Fibroblast of lung (primary cell): ENCODE measurements around the gene GUCA1C.

ENCODE experiments used
- EZH2 ChIP-seq: IDR thresholded peaks from 2 replicates; pipeline ENCODE4 v1.5.1; 2012; ENCODE audit warnings: low read length, control low read depth, mild to moderate bottlenecking; ENCODE audit errors: missing control alignments
- TF ChIP-seq, protein P1 (sequence below), 2 donors: IDR thresholded peaks in 1 of 2; conservative IDR thresholded peaks in 1 of 2; 1 replicate in 1 of 2; 2 replicates in 1 of 2; pipeline ENCODE4 v1.5.1; 2011 to 2012; ENCODE audit warnings: low read length in 2 of 2, control low read depth in 1 of 2, inconsistent platforms in 1 of 2, low read depth in 1 of 2, mild to moderate bottlenecking in 1 of 2

DNA sequence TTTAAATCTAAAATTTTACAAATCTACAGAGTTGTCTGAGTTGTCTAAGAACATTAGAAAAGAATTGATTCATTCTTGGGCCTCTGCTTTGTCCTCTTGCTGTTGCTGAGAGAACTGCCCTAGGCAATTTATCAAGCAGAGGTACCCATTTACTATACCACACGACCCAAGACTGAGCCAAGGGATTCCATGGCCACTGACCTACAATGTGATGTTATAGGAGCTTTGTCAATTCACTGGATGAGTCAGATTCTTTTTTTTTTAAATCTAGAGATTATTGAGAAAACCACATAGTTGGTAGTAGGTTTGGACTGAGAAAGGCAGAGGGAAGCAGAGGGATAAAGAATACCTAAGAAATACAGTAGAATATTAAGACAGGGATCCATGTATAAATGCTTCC, 75.8 kb downstream of the GUCA1C start:
- TF ChIP-seq, protein P1, sequence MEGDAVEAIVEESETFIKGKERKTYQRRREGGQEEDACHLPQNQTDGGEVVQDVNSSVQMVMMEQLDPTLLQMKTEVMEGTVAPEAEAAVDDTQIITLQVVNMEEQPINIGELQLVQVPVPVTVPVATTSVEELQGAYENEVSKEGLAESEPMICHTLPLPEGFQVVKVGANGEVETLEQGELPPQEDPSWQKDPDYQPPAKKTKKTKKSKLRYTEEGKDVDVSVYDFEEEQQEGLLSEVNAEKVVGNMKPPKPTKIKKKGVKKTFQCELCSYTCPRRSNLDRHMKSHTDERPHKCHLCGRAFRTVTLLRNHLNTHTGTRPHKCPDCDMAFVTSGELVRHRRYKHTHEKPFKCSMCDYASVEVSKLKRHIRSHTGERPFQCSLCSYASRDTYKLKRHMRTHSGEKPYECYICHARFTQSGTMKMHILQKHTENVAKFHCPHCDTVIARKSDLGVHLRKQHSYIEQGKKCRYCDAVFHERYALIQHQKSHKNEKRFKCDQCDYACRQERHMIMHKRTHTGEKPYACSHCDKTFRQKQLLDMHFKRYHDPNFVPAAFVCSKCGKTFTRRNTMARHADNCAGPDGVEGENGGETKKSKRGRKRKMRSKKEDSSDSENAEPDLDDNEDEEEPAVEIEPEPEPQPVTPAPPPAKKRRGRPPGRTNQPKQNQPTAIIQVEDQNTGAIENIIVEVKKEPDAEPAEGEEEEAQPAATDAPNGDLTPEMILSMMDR (conservative IDR thresholded peaks at IDR 0.05 in 1 of 2, IDR thresholded peaks at IDR 0.05 in 1 of 2; ENCODE audit: low read depth in 1 of 2, low read length in 2 of 2) = no peak
- TF ChIP-seq EZH2 = no peak
